HEK293 (cell line): ENCODE measurements around the gene CCDC112.

Source experiments
- EGR2 ChIP-seq: fragments of 450-650 bp; formaldehyde crosslinking; IDR thresholded peaks from 2 replicates; pipeline ENCODE4 v1.5.1; 2016; ENCODE audit warnings: low read depth, missing biosample characterization, missing genetic modification characterization
- HIC1 ChIP-seq: fragments of 450-650 bp; formaldehyde crosslinking; IDR thresholded peaks from 2 replicates; pipeline ENCODE4 v1.5.1; 2016; ENCODE audit warnings: missing biosample characterization, missing genetic modification characterization
- HOXD13 ChIP-seq: sonication (generic); formaldehyde crosslinking; IDR thresholded peaks from 2 replicates; pipeline ENCODE4 v1.8.0; 2022; ENCODE audit warnings: missing genetic modification reagents, borderline replicate concordance
- WT1 ChIP-seq: fragments of 450-650 bp; formaldehyde crosslinking; IDR thresholded peaks from 2 replicates; pipeline ENCODE4 v1.5.1; 2016; ENCODE audit warnings: missing biosample characterization, missing genetic modification characterization
- ZBTB11 ChIP-seq: fragments of 450-650 bp; formaldehyde crosslinking; conservative IDR thresholded peaks from 2 replicates; pipeline ENCODE4 v1.5.1; 2016; ENCODE audit warnings: low read depth, missing biosample characterization, missing genetic modification characterization
- ZBTB26 ChIP-seq: fragments of 450-650 bp; formaldehyde crosslinking; optimal IDR thresholded peaks from 2 replicates; pipeline ENCODE3; 2016; ENCODE audit warnings: missing biosample characterization, mild to moderate bottlenecking, missing genetic modification characterization
- ZFP3 ChIP-seq: fragments of 450-650 bp; formaldehyde crosslinking; IDR thresholded peaks from 2 replicates; pipeline ENCODE4 v1.5.1; 2016; ENCODE audit warnings: low read depth, missing biosample characterization, missing genetic modification characterization
- ZFP37 ChIP-seq: fragments of 450-650 bp; formaldehyde crosslinking; IDR thresholded peaks from 2 replicates; pipeline ENCODE4 v1.5.1; 2016; ENCODE audit warnings: missing biosample characterization, missing genetic modification characterization
- ZFP69B ChIP-seq: fragments of 450-650 bp; formaldehyde crosslinking; IDR thresholded peaks from 2 replicates; pipeline ENCODE4 v1.5.1; 2016; ENCODE audit warnings: missing biosample characterization, missing genetic modification characterization
- ZIC2 ChIP-seq: fragments of 450-650 bp; formaldehyde crosslinking; IDR thresholded peaks from 2 replicates; pipeline ENCODE4 v1.5.1; 2016; ENCODE audit warnings: missing biosample characterization, missing genetic modification characterization
- ZNF10 ChIP-seq: fragments of 450-650 bp; formaldehyde crosslinking; IDR thresholded peaks from 2 replicates; pipeline ENCODE4 v1.5.1; 2017; ENCODE audit warnings: missing biosample characterization, missing genetic modification characterization
- ZNF140 ChIP-seq: fragments of 450-650 bp; formaldehyde crosslinking; IDR thresholded peaks from 2 replicates; pipeline ENCODE4 v1.5.1; 2016; ENCODE audit warnings: missing biosample characterization, missing genetic modification characterization
- ZNF16 ChIP-seq: fragments of 450-650 bp; formaldehyde crosslinking; IDR thresholded peaks from 2 replicates; pipeline ENCODE4 v1.5.1; 2016; ENCODE audit warnings: low read depth, missing biosample characterization, missing genetic modification characterization
- ZNF239 ChIP-seq: fragments of 450-650 bp; formaldehyde crosslinking; IDR thresholded peaks from 2 replicates; pipeline ENCODE4 v1.5.1; 2016; ENCODE audit warnings: missing biosample characterization, missing genetic modification characterization
- ZNF274 ChIP-seq, 2 experiments: fragments of 200-500 bp in 1 of 2; fragments of 450-650 bp in 1 of 2; sonication (Bioruptor generic) in 1 of 2; formaldehyde crosslinking in 1 of 2; IDR thresholded peaks; 2 replicates each; pipeline versions ENCODE4 v1.5.1 to v1.6.1; 2014 to 2016; ENCODE audit warnings: borderline replicate concordance in 1 of 2, inconsistent platforms in 1 of 2, low read length in 1 of 2, missing biosample characterization in 1 of 2, missing genetic modification characterization in 1 of 2
- ZNF280D ChIP-seq: fragments of 450-650 bp; formaldehyde crosslinking; IDR thresholded peaks from 2 replicates; pipeline ENCODE4 v1.5.1; 2016; ENCODE audit warnings: missing biosample characterization, missing genetic modification characterization
- ZNF362 ChIP-seq: fragments of 450-650 bp; formaldehyde crosslinking; IDR thresholded peaks from 2 replicates; pipeline ENCODE4 v1.5.1; 2016; ENCODE audit warnings: missing biosample characterization, missing genetic modification characterization
- ZNF394 ChIP-seq: fragments of 450-650 bp; formaldehyde crosslinking; IDR thresholded peaks from 2 replicates; pipeline ENCODE4 v1.5.1; 2016; ENCODE audit warnings: missing biosample characterization, missing genetic modification characterization, mild to moderate bottlenecking, moderate library complexity, borderline replicate concordance
- ZNF48 ChIP-seq: fragments of 450-650 bp; formaldehyde crosslinking; IDR thresholded peaks from 2 replicates; pipeline ENCODE4 v1.5.1; 2016; ENCODE audit warnings: missing biosample characterization, missing genetic modification characterization
- ZNF521 ChIP-seq: fragments of 450-650 bp; formaldehyde crosslinking; IDR thresholded peaks from 2 replicates; pipeline ENCODE4 v1.5.1; 2017; ENCODE audit warnings: missing biosample characterization, mild to moderate bottlenecking, missing genetic modification characterization
- ZNF555 ChIP-seq: fragments of 450-650 bp; formaldehyde crosslinking; conservative IDR thresholded peaks from 2 replicates; pipeline ENCODE4 v1.5.1; 2017; ENCODE audit warnings: missing biosample characterization, mild to moderate bottlenecking, missing genetic modification characterization, inconsistent platforms
- ZNF560 ChIP-seq: fragments of 450-650 bp; formaldehyde crosslinking; IDR thresholded peaks from 2 replicates; pipeline ENCODE4 v1.5.1; 2017; ENCODE audit warnings: missing biosample characterization, missing genetic modification characterization, borderline replicate concordance
- ZNF561 ChIP-seq: fragments of 450-650 bp; IDR thresholded peaks from 2 replicates; pipeline ENCODE4 v1.5.1; 2018; ENCODE audit warnings: missing biosample characterization, missing genetic modification characterization, borderline replicate concordance
- ZNF596 ChIP-seq: fragments of 450-650 bp; IDR thresholded peaks from 2 replicates; pipeline ENCODE4 v1.5.0; 2018; ENCODE audit warnings: missing biosample characterization, mild to moderate bottlenecking, missing genetic modification characterization, moderate library complexity
- ZNF610 ChIP-seq: fragments of 450-650 bp; formaldehyde crosslinking; IDR thresholded peaks from 2 replicates; pipeline ENCODE4 v1.5.1; 2016; ENCODE audit warnings: missing biosample characterization, missing genetic modification characterization, borderline replicate concordance
- ZNF707 ChIP-seq: fragments of 450-650 bp; formaldehyde crosslinking; IDR thresholded peaks from 2 replicates; pipeline ENCODE4 v1.5.1; 2016; ENCODE audit warnings: missing biosample characterization, missing genetic modification characterization
- ZNF791 ChIP-seq: fragments of 450-650 bp; formaldehyde crosslinking; IDR thresholded peaks from 2 replicates; pipeline ENCODE4 v1.5.1; 2016; ENCODE audit warnings: missing biosample characterization, missing genetic modification characterization
- ZSCAN30 ChIP-seq: fragments of 450-650 bp; IDR thresholded peaks from 2 replicates; pipeline ENCODE4 v1.5.1; 2018; ENCODE audit warnings: missing biosample characterization, mild to moderate bottlenecking, missing genetic modification characterization, moderate library complexity

Gene CCDC112

GRCh38 chr5:115262321-115263077 lies 34.0 kb downstream of the CCDC112 start, which contains the start of gene PGGT1B (continued):
- TF ChIP-seq ZNF394 (tag by site-specific recombination) (no peak; the same call in none of the 2 replicates), ZIC2 (tag by site-specific recombination) (peak; percentile 88), ZNF596 (tag by site-specific recombination) (no peak), ZSCAN30 (tag by site-specific recombination) (peak; percentile 74; the same call in 1 of the 2 replicates), HIC1 (tag by site-specific recombination) (peak; percentile 82), ZBTB11 (tag by site-specific recombination) (peak; percentile 97), ZNF561 (peak; percentile 99), ZNF239 (tag by site-specific recombination) (no peak), ZNF521 (tag by site-specific recombination) (no peak), ZNF555 (tag by site-specific recombination) (no peak), ZNF48 (tag by site-specific recombination) (no peak), ZNF707 (tag by site-specific recombination) (no peak), ZNF610 (peak; percentile 89), ZNF274 (IDR thresholded peaks at IDR 0.05; ENCODE audit: low read length) (no peak), ZNF274 (tag by site-specific recombination; IDR thresholded peaks at IDR 0.05; ENCODE audit: borderline replicate concordance) (no peak), ZNF560 (no peak), WT1 (tag by site-specific recombination) (no peak; the same call in 1 of the 2 replicates), ZFP37 (tag by site-specific recombination) (peak; percentile 84; the same call in 1 of the 2 replicates), ZNF280D (tag by site-specific recombination) (no peak), ZNF16 (no peak), ZNF791 (tag by site-specific recombination) (no peak), ZNF10 (peak; percentile 80; the same call in 1 of the 2 replicates), EGR2 (tag by site-specific recombination) (peak; percentile 43; the same call in 1 of the 2 replicates), ZFP3 (tag by site-specific recombination) (no peak), ZNF362 (tag by site-specific recombination) (0 out of 2 replicates have a peak, but pooled peaks have one; percentile 27), ZFP69B (0 out of 2 replicates have a peak, but pooled peaks have one; percentile 18), ZNF140 (no peak), ZBTB26 (peak; percentile 70), HOXD13 (CRISPR knock-in tag) (0 out of 2 replicates have a peak, but pooled peaks have one; percentile 61)
